Neutrophil (primary cell): ENCODE measurements around the gene KRT37.

ENCODE experiments used
- H3K27ac ChIP-seq: fragments of 200-600 bp; sonication (generic); 2 replicates; pipeline ENCODE4 v1.5.1; 2016; ENCODE audit warnings: mild to moderate bottlenecking, moderate library complexity
- H3K27me3 ChIP-seq: fragments of 200-600 bp; sonication (generic); 2 replicates; pipeline ENCODE4 v1.6.0; 2016; ENCODE audit warnings: mild to moderate bottlenecking
- H3K36me3 ChIP-seq: fragments of 200-600 bp; sonication (generic); 2 replicates; pipeline ENCODE4 v1.5.1; 2017
- H3K4me1 ChIP-seq, 2 experiments: fragments of 200-600 bp in 1 of 2; sonication (generic) in 1 of 2; 1 replicate in 1 of 2; 2 replicates in 1 of 2; pipeline versions ENCODE4 v1.5.1 to v1.6.1; 2013 to 2016; ENCODE audit warnings: low read depth in 1 of 2, low read length in 1 of 2, mild to moderate bottlenecking in 1 of 2, moderate library complexity in 1 of 2; ENCODE audit not compliant: control insufficient read depth in 1 of 2, insufficient read depth in 1 of 2
- H3K4me3 ChIP-seq, 2 experiments: fragments of 200-600 bp in 1 of 2; sonication (generic) in 1 of 2; 1 replicate in 1 of 2; 2 replicates in 1 of 2; pipeline ENCODE4 v1.5.1; 2013 to 2016; ENCODE audit warnings: low read depth in 1 of 2, low read length in 1 of 2, mild to moderate bottlenecking in 1 of 2, moderate library complexity in 1 of 2
- H3K9me3 ChIP-seq: fragments of 200-600 bp; sonication (generic); 2 replicates; pipeline ENCODE4 v1.5.1; 2016
- CTCF ChIP-seq: fragments of 200-600 bp; sonication (generic); IDR thresholded peaks from 2 replicates; pipeline ENCODE4 v1.5.1; 2016; ENCODE audit warnings: antibody characterized with exemption

Gene KRT37

GRCh38 chr17:41463746-41464145 lies 39.4 kb upstream of the KRT37 start:
- H3K27me3 ChIP-seq: peaks cover 9% of the 10 kb centered on the region
- TF ChIP-seq CTCF: no peak
- no peak overlapping the region for H3K27ac ChIP-seq
- H3K4me3 ChIP-seq: no peak overlapping the region
- H3K9me3 ChIP-seq: no peaks in the 10 kb centered on the region
- H3K4me1 ChIP-seq: no peaks in the 10 kb centered on the region
- no peaks in the 10 kb centered on the region for H3K36me3 ChIP-seq

GRCh38 chr17:41462705-41463104 lies 38.3 kb upstream of the KRT37 start:
- peaks cover 13% of the 10 kb centered on the region for H3K27me3 ChIP-seq
- no peak overlapping the region for H3K27ac ChIP-seq
- no peak for TF ChIP-seq CTCF
- no peaks in the 10 kb centered on the region for H3K9me3 ChIP-seq
- H3K4me1 ChIP-seq: no peaks in the 10 kb centered on the region
- no peak overlapping the region for H3K4me3 ChIP-seq
- no peaks in the 10 kb centered on the region for H3K36me3 ChIP-seq

GRCh38 chr17:41457676-41458075 lies 33.3 kb upstream of the KRT37 start:
- no peaks in the 10 kb centered on the region for H3K36me3 ChIP-seq
- H3K9me3 ChIP-seq: no peaks in the 10 kb centered on the region
- peaks cover 14% of the 10 kb centered on the region for H3K27me3 ChIP-seq
- H3K27ac ChIP-seq: no peak overlapping the region
- TF ChIP-seq CTCF: no peak
- no peaks in the 10 kb centered on the region for H3K4me1 ChIP-seq
- no peak overlapping the region for H3K4me3 ChIP-seq

- no peak for TF ChIP-seq CTCF
- no peak overlapping the region for H3K27ac ChIP-seq
- no peaks in the 10 kb centered on the region for H3K36me3 ChIP-seq
These were observed 31.8 kb upstream of the KRT37 start for GRCh38 chr17:41456204-41456603.

GRCh38 chr17:41455236-41455635 lies 30.9 kb upstream of the KRT37 start:
- no peak for TF ChIP-seq CTCF
- H3K27ac ChIP-seq: no peak overlapping the region
- no peak overlapping the region for H3K4me3 ChIP-seq
- H3K36me3 ChIP-seq: no peaks in the 10 kb centered on the region
- no peaks in the 10 kb centered on the region for H3K9me3 ChIP-seq
- peaks cover 23% of the 10 kb centered on the region for H3K27me3 ChIP-seq
- H3K4me1 ChIP-seq: no peaks in the 10 kb centered on the region

More at GRCh38 chr17:41456204-41456603, 31.8 kb upstream of the KRT37 start:
- Histone ChIP-seq H3K9me3 (no peaks in the 10 kb centered on the region), H3K27me3 (peaks cover 23% of the 10 kb centered on the region), H3K4me1 (no peaks in the 10 kb centered on the region), H3K4me3 (no peak overlapping the region)

- Histone ChIP-seq H3K36me3 (no peaks in the 10 kb centered on the region), H3K4me3 (no peak overlapping the region), H3K4me1 (no peaks in the 10 kb centered on the region), H3K27ac (no peak overlapping the region), H3K27me3 (peaks cover 13% of the 10 kb centered on the region), H3K9me3 (no peaks in the 10 kb centered on the region)
- TF ChIP-seq CTCF: no peak
These were observed 28.7 kb upstream of the KRT37 start for GRCh38 chr17:41453066-41453465.
